Breast epithelium (tissue), 3 donors: Measurements from ENCODE around the gene SPSB1.

Experiments
- CTCF ChIP-seq, 3 donors: fragments of 450-650 bp; IDR thresholded peaks; one replicate each; pipeline ENCODE4 v1.5.1; 2016 to 2017; ENCODE audit warnings: antibody characterized with exemption in 3 of 3, mild to moderate bottlenecking in 3 of 3, moderate library complexity in 3 of 3
- POLR2A ChIP-seq: fragments of 450-650 bp; IDR thresholded peaks from one replicate; pipeline ENCODE4 v1.6.1; 2016; ENCODE audit warnings: antibody characterized with exemption, mild to moderate bottlenecking, moderate library complexity
- POLR2AphosphoS5 ChIP-seq, 3 donors: sonication (generic); formaldehyde crosslinking; IDR thresholded peaks; one replicate each; pipeline ENCODE4 v1.6.1; 2017; ENCODE audit warnings: antibody characterized with exemption in 3 of 3

- no peak for TF ChIP-seq CTCF (IDR thresholded peaks at IDR 0.05)
- TF ChIP-seq POLR2A: no peak
- TF ChIP-seq POLR2AphosphoS5 (IDR thresholded peaks at IDR 0.05): no peak
Measured at GRCh38 chr1:9312168-9312720, 19.6 kb downstream of the SPSB1 start.
